Liver (tissue), 9 donors: ENCODE measurements around the gene NCK2. TPM values are rescaled to one million over a fixed set of nuclear protein-coding genes. Genes with fewer than 3 reads are reported as not detected.

Experiments used
- DNase-seq: peaks from one replicate; pipeline ENCODE4 v3.0.0-alpha.2; 2017; ENCODE audit warnings: low spot score
- H3K27ac ChIP-seq, 2 donors: one replicate each; pipeline ENCODE4 v1.7.0; 2013; ENCODE audit warnings: inconsistent platforms in 2 of 2, low read length in 2 of 2, control low read depth in 1 of 2, low read depth in 1 of 2, mild to moderate bottlenecking in 1 of 2
- H3K27me3 ChIP-seq, 4 donors: one replicate each; pipeline versions ENCODE4 v1.6.1 to v1.7.0; 2013; ENCODE audit warnings: low read length in 3 of 4, inconsistent platforms in 1 of 4, mild to moderate bottlenecking in 1 of 4, moderate library complexity in 1 of 4; ENCODE audit not compliant: control insufficient read depth in 4 of 4, insufficient read depth in 4 of 4
- H3K36me3 ChIP-seq, 4 donors: one replicate each; pipeline versions ENCODE4 v1.6.1 to v1.7.0; 2013; ENCODE audit warnings: low read length in 3 of 4, mild to moderate bottlenecking in 3 of 4, low read depth in 1 of 4, moderate library complexity in 1 of 4; ENCODE audit not compliant: control insufficient read depth in 4 of 4, insufficient read depth in 3 of 4
- H3K4me1 ChIP-seq, 4 donors: one replicate each; pipeline versions ENCODE4 v1.6.1 to v1.7.0; 2013; ENCODE audit warnings: low read length in 3 of 4, mild to moderate bottlenecking in 3 of 4, moderate library complexity in 1 of 4; ENCODE audit not compliant: control insufficient read depth in 4 of 4, insufficient read depth in 4 of 4
- H3K4me3 ChIP-seq, 3 donors: one replicate each; pipeline versions ENCODE4 v1.6.1 to v1.7.0; 2013; ENCODE audit warnings: low read length in 3 of 3, control low read depth in 1 of 3, low read depth in 1 of 3, mild to moderate bottlenecking in 1 of 3
- H3K9ac ChIP-seq, 2 donors: one replicate each; pipeline ENCODE4 v1.7.0; 2013; ENCODE audit warnings: low read length in 2 of 2, mild to moderate bottlenecking in 2 of 2, moderate library complexity in 2 of 2, control low read depth in 1 of 2, low read depth in 1 of 2
- H3K9me3 ChIP-seq, 4 donors: one replicate each; pipeline versions ENCODE4 v1.6.1 to v1.7.0; 2013; ENCODE audit warnings: low read length in 3 of 4; ENCODE audit not compliant: control insufficient read depth in 4 of 4
- EGR1 ChIP-seq, 2 donors: IDR thresholded peaks; 2 replicates each; pipeline ENCODE4 v1.6.1; 2016 to 2018; ENCODE audit warnings: antibody characterized with exemption in 2 of 2, low read depth in 2 of 2
- FOXA1 ChIP-seq: IDR thresholded peaks from 2 replicates; pipeline ENCODE4 v1.6.1; 2016; ENCODE audit warnings: antibody characterized with exemption
- FOXA2 ChIP-seq: IDR thresholded peaks from 2 replicates; pipeline ENCODE4 v1.6.1; 2016; ENCODE audit warnings: antibody characterized with exemption
- GABPA ChIP-seq, 2 donors: IDR thresholded peaks in 1 of 2; conservative IDR thresholded peaks in 1 of 2; 2 replicates each; pipeline ENCODE4 v1.6.1; 2016; ENCODE audit warnings: antibody characterized with exemption in 2 of 2, mild to moderate bottlenecking in 1 of 2, moderate library complexity in 1 of 2
- HNF4A ChIP-seq, 2 donors: conservative IDR thresholded peaks; 2 replicates each; pipeline ENCODE4 v1.6.1; 2016; ENCODE audit warnings: antibody characterized with exemption in 2 of 2, mild to moderate bottlenecking in 2 of 2
- HNF4G ChIP-seq: IDR thresholded peaks from 2 replicates; pipeline ENCODE4 v1.6.1; 2016; ENCODE audit warnings: antibody characterized with exemption
- JUND ChIP-seq, 2 donors: IDR thresholded peaks; 2 replicates each; pipeline ENCODE4 v1.6.1; 2016; ENCODE audit warnings: antibody characterized with exemption in 2 of 2
- RXRA ChIP-seq, 2 donors: IDR thresholded peaks; 2 replicates each; pipeline ENCODE4 v1.6.1; 2017 to 2018; ENCODE audit warnings: antibody characterized with exemption in 2 of 2, mild to moderate bottlenecking in 1 of 2
- YY1 ChIP-seq: IDR thresholded peaks from 2 replicates; pipeline ENCODE4 v1.6.1; 2016; ENCODE audit warnings: antibody characterized with exemption, mild to moderate bottlenecking
- WGBS: extraction: QIAGEN DNeasy Blood & Tissue Kit; methylation state at CpG from one replicate; pipeline ENCODE4 v1.1.7; 2013; 5-methylcytosine and 5-hydroxymethylcytosine counted together
- polyA plus RNA-seq, 2 donors: library from polyadenylated mRNA; stranded (reverse) in 1 of 2; unstranded in 1 of 2; fragments of 200-250 nt in 1 of 2; fragments of >200 nt in 1 of 2; fragmentation: Nextera tagmentation in 1 of 2; extraction: Ambion mirVana in 1 of 2; gene quantifications; one replicate each; pipeline versions ENCODE4 v1.2.1 to v1.2.3, GENCODE V29; 2013 to 2015
- total RNA-seq, 2 donors: library from RNA; depleted of rRNA; stranded (reverse); fragments of >200 nt; gene quantifications; one replicate each; pipeline ENCODE4 v1.2.3, GENCODE V29; 2014
- TF ChIP-seq, protein P1 (sequence below): fragments of 150-350 bp; IDR thresholded peaks from 2 replicates; pipeline ENCODE4 v1.5.1; 2017; ENCODE audit warnings: improper control_type of control experiment, low read depth, low read length; ENCODE audit not compliant: missing input control
- TF ChIP-seq, protein P2 (sequence below): IDR thresholded peaks from 2 replicates; pipeline ENCODE4 v1.6.1; 2016; ENCODE audit warnings: antibody characterized with exemption
- TF ChIP-seq, protein P3 (sequence below): IDR thresholded peaks from 2 replicates; pipeline ENCODE4 v1.6.1; 2016; ENCODE audit warnings: antibody characterized with exemption, mild to moderate bottlenecking
- donor health status: healthy.
- donor health status: healthy.
- donor health status: healthy.
- donor health status: healthy.
- donor health status: healthy.

Gene NCK2
- total and polyA plus RNA-seq, 4 donors, result 3.4 to 15.0 (median 10.7) TPM

DNA sequence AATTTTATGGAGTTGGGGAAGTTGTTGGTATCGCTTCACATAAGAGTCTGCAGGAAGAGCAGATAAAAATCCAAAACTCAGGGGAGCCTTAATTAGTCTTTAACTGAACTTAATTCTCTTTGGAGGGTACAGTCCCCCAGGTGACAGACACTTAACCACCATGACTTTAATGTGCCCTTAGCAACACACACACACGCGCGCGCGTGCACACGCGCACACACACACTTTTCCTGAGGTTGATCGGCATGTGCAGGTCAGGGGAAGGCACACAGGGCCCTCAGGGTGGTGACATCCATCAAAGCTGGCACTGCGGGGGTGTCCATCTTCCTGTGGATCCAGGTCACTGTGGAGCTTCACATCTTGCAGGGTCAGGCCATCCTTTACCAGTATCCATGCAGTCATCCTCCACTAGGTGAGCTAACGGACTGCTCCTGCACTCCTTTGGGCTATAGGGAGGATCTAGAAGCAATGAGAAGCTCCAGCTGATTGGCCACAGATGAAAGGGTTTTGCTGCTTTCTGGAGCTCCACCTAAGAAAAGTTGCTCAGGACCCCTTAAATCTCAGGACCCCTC is 21.9 kb upstream of the NCK2 start:
- Histone ChIP-seq H3K4me1 (no peaks in the 10 kb centered on the region), H3K9me3 (peaks cover 0 to 5% (median 3%) of the 10 kb centered on the region in 4 donors), H3K36me3 (no peaks in the 10 kb centered on the region), H3K27me3 (peaks cover 0 to 18% (median 0%) of the 10 kb centered on the region in 4 donors), H3K27ac (no peak overlapping the region), H3K4me3 (no peak overlapping the region), H3K9ac (no peak overlapping the region)
- DNase-seq, result no peak
- 93% methylated on average over 11 of the region's 11 CpGs for WGBS
- TF ChIP-seq FOXA1 (no peak), HNF4G (no peak), RXRA (IDR thresholded peaks at IDR 0.05) (no peak), JUND (IDR thresholded peaks at IDR 0.05) (no peak), YY1 (no peak), GABPA (IDR thresholded peaks at IDR 0.05 in 1 of 2, conservative IDR thresholded peaks at IDR 0.05 in 1 of 2) (no peak)
- TF ChIP-seq, protein P1, sequence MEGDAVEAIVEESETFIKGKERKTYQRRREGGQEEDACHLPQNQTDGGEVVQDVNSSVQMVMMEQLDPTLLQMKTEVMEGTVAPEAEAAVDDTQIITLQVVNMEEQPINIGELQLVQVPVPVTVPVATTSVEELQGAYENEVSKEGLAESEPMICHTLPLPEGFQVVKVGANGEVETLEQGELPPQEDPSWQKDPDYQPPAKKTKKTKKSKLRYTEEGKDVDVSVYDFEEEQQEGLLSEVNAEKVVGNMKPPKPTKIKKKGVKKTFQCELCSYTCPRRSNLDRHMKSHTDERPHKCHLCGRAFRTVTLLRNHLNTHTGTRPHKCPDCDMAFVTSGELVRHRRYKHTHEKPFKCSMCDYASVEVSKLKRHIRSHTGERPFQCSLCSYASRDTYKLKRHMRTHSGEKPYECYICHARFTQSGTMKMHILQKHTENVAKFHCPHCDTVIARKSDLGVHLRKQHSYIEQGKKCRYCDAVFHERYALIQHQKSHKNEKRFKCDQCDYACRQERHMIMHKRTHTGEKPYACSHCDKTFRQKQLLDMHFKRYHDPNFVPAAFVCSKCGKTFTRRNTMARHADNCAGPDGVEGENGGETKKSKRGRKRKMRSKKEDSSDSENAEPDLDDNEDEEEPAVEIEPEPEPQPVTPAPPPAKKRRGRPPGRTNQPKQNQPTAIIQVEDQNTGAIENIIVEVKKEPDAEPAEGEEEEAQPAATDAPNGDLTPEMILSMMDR, result no peak
- TF ChIP-seq, protein P2, sequence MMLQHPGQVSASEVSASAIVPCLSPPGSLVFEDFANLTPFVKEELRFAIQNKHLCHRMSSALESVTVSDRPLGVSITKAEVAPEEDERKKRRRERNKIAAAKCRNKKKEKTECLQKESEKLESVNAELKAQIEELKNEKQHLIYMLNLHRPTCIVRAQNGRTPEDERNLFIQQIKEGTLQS, result no peak
- TF ChIP-seq, protein P3, sequence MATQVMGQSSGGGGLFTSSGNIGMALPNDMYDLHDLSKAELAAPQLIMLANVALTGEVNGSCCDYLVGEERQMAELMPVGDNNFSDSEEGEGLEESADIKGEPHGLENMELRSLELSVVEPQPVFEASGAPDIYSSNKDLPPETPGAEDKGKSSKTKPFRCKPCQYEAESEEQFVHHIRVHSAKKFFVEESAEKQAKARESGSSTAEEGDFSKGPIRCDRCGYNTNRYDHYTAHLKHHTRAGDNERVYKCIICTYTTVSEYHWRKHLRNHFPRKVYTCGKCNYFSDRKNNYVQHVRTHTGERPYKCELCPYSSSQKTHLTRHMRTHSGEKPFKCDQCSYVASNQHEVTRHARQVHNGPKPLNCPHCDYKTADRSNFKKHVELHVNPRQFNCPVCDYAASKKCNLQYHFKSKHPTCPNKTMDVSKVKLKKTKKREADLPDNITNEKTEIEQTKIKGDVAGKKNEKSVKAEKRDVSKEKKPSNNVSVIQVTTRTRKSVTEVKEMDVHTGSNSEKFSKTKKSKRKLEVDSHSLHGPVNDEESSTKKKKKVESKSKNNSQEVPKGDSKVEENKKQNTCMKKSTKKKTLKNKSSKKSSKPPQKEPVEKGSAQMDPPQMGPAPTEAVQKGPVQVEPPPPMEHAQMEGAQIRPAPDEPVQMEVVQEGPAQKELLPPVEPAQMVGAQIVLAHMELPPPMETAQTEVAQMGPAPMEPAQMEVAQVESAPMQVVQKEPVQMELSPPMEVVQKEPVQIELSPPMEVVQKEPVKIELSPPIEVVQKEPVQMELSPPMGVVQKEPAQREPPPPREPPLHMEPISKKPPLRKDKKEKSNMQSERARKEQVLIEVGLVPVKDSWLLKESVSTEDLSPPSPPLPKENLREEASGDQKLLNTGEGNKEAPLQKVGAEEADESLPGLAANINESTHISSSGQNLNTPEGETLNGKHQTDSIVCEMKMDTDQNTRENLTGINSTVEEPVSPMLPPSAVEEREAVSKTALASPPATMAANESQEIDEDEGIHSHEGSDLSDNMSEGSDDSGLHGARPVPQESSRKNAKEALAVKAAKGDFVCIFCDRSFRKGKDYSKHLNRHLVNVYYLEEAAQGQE, result no peak

GRCh38 chr2:105723431-105723830 is 21.3 kb upstream of the NCK2 start:
- H3K27ac ChIP-seq, result no peak overlapping the region
- H3K36me3 ChIP-seq, result no peaks in the 10 kb centered on the region
- DNase-seq, result no peak
- WGBS, result 44% methylated on average over 3 of the region's 3 CpGs
- TF ChIP-seq YY1 (no peak), HNF4A (conservative IDR thresholded peaks at IDR 0.05) (peak in 1 of 2 donors; percentile 19)
- peaks cover 2 to 5% (median 3%) of the 10 kb centered on the region in 4 donors for H3K9me3 ChIP-seq
- peaks cover 0 to 18% (median 1%) of the 10 kb centered on the region in 4 donors for H3K27me3 ChIP-seq
- H3K4me1 ChIP-seq, result no peaks in the 10 kb centered on the region
- no peak overlapping the region for H3K4me3 ChIP-seq
- H3K9ac ChIP-seq, result no peak overlapping the region

- TF ChIP-seq HNF4A (conservative IDR thresholded peaks at IDR 0.05) (no peak), HNF4G (no peak), FOXA1 (no peak), FOXA2 (no peak), EGR1 (IDR thresholded peaks at IDR 0.05; ENCODE audit: low read depth in 2 of 2) (no peak)
- H3K4me1 ChIP-seq, result no peaks in the 10 kb centered on the region
- H3K4me3 ChIP-seq, result no peak overlapping the region
- H3K27ac ChIP-seq, result no peak overlapping the region
- no peaks in the 10 kb centered on the region for H3K36me3 ChIP-seq
- 81% methylated on average over 5 of the region's 5 CpGs for WGBS
- peaks cover 2 to 7% (median 4%) of the 10 kb centered on the region in 4 donors for H3K9me3 ChIP-seq
- H3K9ac ChIP-seq, result no peak overlapping the region
- no peak for DNase-seq
- peaks cover 0 to 9% (median 1%) of the 10 kb centered on the region in 4 donors for H3K27me3 ChIP-seq
Observed at GRCh38 chr2:105725388-105725787, 19.3 kb upstream of the NCK2 start.
